IPS-NIHi7 (cell line): ENCODE data around the gene B4GALT5.

Source experiments
- DNase-seq: peaks from one replicate; pipeline ENCODE4 v3.0.0; 2012; ENCODE audit warnings: mixed read lengths; ENCODE audit errors: extremely low spot score

Gene B4GALT5

DNA sequence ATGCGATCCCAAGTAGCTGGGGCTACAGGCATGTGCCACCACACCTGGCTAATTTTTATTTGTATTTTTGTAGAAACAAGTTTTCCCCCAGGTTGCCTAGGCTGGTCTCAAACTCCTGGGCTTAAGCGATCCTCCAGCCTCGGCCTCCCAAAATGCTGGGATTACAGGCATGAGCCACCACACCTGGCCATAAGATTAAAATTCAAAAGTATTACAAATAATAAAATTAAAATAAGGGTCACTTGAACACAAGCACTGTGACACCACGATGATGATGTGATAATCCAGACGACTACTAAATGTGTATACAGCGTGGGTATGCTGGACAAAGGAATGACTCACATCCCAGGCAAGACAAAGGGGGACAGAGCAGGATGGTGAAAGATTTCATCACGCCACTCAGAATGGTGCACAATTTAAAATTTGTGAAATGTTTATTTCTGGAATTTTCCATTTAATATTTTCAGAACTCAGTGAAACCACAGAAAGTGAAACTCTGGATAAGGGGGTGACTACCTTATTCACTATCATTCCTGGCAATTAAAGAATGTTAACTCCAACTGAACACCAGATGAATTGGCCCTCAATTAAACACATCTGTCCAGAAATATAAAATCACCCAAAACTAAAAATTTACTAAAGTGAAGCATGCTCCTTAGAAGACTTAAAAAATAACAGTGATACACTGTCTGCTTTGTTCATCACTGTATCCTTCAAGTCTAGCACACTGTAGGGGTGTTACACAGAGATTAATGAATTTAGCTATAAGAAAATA is 13.1 kb downstream of the B4GALT5 start:
- no peak for DNase-seq

DNA sequence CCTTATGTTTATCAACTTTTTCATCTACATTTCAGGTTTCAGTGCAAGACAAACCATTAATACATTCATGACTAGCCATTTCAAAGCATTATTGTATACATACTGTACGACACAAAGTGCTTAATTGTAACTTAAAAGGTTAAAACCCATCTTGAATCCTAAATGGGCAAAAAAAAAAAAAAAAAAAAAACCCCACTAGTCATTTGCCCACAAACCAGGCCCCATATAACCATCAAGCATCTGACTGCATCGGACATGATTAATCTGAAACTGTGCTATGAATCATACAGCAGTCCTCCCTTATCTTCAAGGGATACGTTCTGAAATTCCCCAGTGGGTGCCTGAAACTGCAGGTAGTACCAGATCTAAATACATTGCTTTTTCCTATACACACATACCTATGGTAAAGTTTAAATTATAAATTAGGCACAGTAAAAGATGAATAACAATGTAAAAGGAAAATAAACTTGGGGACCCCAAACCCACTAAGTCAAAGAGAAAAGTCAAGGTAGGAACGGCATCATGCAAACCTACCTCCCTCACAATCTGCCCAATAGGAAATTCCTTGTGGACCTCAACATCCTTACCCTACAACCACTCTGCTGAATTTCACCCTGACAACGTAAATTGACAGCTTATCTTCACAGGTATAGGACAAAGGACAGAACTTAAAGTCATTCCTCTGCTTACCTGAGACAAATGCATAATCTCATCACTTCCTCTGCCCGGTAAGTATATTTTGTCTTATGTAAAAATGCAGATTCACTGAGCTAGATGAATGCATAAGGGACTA is 14.3 kb downstream of the B4GALT5 start:
- no peak for DNase-seq

DNA sequence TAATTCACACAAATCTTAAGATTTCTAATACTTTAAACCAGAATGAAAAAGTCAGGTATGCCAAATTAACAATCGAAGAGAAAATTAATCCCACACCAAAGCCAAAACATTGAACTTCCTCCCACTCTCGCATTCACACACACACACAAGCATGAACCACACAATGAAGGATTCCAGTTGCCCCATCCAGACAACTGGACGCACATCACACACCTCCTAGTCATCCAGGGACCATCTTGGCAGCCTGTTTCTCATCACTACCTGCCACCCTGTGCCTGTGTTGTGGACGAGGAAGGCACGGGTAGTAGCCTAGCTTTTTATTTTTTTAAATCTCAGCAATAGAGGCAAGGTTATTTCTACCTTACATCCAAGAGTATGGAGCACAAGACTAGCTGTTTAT is 15.2 kb downstream of the B4GALT5 start:
- no peak for DNase-seq

DNA sequence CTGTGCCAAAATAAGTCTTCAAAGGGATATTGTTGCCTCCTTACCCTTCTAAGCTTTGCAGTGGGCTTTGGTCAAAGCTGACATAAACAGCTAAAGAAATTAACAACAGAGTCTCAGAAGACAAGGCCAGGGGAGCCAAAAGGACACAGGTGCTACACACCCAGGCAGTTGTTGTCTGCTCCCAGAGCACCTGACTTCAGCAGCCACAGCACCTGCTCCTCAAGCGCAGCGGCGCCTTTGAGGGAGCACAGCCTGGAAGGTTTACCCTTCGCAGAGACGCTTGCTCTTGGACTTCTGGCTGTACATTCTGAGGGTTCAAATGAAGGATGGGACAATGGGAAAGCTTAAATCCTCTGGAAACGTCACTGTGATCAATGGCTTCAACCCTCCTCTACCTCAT is 16.6 kb downstream of the B4GALT5 start:
- no peak for DNase-seq

DNA sequence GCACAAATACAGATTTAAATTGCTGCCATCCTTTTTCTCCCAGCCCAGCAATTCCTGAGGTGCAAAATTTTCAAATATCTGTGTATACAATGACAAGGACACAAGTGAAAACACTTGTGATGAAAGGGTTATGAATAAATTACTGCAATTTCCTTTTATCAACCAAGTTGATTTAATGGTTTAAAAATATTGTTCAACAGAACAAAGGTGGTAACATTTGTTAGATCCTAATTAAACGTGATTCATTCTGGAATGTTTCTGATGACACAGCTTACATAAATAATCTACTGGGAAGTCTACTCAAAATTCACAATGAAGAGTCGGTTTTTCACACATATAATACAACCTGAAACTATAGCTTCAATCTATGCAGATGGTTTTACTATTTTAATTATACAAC is 17.1 kb downstream of the B4GALT5 start:
- DNase-seq: no peak

DNA sequence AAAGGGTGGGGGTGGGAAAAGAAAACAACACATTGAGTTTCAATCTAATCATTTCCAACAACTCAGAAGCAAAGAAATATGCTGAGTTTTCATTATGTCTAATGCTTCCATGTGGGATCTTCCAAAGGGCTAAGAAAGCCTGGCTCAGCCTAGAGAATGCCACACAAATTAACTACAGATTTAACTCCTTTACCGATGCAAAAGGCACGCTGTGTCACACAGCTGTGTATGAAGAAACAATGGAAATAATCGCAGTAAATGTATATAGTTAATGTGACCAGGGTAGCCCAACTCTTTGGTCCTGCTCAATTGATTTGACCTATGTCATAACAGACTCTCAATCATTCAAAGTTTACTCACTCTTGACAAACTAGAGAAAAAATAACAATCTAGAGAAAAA is 17.8 kb downstream of the B4GALT5 start:
- DNase-seq: no peak

DNA sequence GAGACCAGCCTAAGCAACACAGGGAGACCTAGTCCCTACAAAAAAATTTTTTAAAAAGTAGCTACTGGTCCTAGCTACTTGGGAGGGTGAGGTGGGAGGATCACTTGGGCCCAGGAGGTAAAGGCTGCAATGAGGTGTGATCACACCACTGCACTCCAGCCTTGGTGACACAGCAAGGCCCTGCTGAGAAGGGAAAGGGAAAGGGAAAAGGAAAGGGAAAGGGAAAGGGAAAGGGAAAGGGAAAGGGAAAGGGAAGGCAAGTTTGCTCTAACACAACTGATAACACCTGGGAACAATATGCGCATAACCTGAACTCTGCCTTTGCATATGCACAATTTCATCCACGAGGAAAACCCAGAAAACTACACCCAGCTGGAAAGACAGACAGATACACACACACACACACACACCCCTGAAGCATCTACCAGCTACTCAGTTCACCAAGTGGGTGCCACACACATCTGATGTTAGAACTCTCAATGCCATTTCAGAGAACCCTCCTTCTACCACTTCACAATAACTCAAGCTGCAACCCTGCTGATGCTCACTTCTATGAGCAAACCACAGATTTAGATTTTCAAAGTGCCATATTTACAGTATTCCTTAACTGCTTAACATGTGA is 19.1 kb downstream of the B4GALT5 start:
- DNase-seq: no peak

DNA sequence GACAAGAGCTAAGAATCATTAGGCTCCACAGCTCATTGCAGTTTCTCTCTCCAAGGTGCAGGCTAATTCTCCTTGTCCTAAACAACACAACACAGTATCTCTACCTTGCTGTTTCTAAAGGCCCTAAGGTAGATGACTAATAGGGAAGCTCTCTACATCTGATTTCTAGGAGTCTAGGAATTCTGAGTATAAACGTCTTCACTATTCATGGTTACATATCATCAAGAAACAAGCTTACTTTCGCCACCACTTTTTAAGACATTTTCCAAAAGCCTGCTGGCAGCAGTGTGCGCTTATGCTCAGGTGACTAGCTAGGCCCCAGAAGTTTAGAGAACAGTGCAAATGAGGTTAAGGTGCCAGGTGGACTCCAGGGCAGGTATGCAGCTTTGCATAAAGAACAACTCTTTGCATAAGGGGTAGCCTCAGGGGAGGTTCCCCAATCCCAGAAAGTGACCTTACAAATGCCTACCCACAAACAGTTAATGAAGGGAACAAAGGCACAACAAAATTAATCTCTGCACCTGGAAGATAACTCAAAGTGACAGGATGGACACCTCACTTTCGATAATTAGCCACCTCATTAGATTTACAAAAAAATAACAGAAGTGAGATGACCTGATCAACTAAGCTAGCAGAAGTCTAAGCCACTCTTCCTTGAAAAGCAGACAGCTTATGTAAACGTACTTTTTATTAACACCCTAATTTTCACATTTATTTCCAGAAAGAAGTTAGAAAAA is 20.1 kb downstream of the B4GALT5 start:
- DNase-seq: no peak

DNA sequence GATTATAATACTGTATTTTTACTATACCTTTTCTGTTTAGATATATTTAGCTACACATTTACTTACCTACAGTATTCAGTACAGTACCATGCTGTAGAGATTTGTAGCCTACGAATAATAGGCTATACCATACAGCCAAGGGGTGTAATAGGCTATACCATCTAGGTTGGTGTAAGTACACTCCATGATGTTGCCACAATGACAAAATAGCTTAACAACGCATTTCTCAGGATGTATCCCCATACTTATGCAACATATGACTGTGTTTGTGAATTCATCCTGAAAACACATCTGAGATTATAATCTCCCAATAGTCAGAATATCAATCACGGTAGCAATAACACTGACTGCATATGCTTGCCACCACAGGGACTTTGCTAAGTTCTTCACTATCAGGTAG is 20.7 kb downstream of the B4GALT5 start:
- no peak for DNase-seq

DNA sequence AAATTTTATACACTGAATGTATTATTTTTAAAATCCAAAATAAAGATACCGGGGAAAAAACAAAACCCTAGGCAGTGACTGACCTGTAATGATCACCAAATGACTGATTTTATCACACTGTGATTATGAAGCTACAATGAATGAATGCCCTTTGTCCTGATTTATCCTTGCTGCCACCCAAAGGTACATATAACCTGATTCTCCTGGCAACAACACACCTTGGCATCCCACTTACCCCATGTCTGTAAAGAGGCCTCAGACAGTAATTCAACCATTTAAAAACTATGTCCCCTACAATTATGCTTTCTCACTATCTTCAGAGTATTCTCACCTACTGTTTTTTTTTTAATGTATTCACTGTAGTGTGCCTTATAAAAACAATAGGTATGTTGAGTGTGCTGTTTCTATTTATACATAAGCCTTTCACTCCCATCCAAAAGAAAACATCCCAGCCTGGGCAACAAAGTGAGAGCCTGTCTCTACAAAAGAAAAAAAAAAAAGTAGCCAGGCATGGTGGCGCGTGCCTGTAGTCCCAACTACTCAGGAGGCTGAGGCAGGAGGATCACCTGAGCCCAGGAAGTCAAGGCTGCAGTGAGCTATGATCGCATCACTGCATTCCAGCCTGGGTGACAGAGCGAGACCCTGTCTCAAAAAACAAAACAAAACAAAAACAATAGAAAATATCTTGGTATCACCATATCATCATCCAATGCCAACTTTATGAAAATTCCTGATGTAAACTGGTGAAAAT is 21.7 kb downstream of the B4GALT5 start:
- DNase-seq: no peak

DNA sequence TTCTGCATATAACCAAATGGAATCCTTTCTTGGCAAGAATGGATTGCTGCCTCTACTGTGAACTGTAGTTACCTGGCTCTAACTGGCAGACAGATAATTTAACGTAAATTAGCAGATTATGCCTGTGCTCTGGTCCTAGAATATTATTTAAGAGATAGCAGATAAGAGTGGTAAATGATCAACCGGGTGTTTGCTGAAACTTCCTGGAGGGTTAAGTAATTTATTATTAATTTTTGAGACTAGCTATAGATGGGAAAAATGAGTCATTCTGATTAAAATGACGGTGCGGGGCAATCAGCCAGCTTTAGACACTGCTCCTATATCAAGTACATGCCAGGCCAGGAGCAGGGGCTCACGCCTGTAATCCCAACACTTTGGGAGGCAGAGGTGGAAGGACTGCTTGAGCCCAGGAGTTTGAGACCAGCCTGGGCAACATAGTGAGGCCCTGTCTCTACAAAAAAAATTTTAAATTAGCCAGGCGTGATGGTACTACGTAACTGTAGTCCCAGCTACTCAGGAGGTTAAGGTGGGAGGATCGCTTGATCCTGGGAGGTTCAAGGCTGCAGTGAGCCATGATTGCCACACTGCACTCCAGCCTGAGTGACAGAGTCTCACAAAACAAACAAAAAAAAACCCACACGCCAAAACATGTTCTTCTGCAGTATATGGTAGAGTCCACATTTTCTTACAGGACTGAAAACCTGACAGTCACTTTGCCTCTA is 22.6 kb downstream of the B4GALT5 start:
- no peak for DNase-seq

DNA sequence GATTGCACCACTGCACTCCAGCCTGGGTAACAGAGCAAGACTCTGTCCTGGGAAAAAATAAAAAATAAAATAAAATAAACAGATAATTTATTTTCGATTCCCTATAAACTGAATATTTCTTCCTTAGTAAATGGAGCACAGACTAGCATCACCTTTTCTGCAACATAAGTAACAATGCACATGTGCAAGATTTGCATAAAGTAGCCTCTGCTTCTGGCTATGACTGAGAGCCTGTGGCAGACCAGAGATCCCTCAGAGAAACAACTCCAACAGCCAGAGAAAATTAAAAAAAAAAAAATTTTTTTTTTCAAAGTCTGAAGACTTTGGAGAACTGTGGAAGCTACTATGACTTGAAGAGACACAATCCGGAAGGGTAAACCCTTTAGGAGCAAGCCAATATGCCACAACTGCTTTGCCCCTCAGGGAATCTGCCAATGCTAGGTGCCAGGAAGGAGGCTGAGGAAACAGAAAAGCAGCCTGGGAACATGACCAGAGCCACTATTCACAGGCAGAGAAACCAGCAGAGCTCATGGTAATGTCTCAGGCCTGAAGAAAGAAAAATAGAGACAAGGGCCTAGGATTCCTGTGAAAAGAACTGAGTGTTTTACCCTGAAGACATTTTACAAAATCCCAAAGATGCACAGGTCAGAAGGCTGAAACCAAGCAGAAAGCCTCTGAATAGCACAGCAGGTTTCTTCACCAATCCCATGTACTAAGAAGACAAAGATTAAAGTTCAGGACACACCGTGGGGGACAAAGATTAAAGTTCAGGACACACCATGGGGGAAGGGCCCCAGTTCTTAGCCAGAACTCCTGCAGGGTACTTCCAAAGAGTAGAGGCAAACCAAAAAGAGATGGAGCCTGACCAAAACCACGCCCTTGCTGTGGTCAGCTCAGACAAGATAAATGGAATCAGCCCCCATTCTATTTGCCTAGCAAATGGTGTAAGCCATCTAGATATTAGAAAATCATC is 25.8 kb downstream of the B4GALT5 start:
- no peak for DNase-seq

DNA sequence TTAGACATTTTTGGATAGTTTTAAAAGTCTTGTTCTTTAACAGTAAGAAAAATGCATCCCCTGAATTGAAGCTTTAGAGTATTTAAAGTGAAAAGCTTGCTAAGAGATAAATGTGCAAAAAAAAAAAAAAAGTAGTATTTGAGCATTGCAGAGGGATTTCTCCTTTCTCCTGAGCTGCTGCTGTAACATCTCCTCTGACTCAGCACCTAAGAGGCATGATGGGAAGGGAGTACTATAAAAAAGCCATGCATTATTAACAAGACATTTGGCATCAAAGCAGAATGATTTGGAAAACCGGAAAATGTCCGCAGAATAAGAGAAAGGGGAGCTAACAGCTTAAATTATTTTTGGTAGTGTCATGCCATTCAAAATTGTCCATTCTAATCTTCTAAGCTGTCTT is 27.9 kb downstream of the B4GALT5 start:
- no peak for DNase-seq

DNA sequence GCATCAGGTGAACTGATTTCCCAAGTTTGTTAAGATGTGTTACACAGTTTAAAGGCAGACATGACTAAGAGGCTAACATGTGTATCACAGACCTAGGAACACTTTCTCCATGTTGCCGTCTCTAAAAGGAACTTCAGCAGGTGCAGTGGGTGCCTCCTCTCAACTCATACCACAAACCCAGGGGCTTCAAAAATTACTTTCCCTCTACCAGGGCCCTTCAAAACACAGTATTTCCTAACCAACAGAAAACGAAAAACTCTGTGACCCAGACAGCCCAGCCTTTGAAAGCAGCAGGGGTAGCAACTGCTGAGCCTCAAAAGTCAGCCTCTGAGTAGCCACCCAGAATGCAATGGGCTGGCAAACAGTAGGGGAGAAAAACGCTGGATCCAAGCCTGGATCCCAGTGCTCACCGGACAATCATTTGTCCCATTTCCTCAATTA is 28.5 kb downstream of the B4GALT5 start:
- no peak for DNase-seq

DNA sequence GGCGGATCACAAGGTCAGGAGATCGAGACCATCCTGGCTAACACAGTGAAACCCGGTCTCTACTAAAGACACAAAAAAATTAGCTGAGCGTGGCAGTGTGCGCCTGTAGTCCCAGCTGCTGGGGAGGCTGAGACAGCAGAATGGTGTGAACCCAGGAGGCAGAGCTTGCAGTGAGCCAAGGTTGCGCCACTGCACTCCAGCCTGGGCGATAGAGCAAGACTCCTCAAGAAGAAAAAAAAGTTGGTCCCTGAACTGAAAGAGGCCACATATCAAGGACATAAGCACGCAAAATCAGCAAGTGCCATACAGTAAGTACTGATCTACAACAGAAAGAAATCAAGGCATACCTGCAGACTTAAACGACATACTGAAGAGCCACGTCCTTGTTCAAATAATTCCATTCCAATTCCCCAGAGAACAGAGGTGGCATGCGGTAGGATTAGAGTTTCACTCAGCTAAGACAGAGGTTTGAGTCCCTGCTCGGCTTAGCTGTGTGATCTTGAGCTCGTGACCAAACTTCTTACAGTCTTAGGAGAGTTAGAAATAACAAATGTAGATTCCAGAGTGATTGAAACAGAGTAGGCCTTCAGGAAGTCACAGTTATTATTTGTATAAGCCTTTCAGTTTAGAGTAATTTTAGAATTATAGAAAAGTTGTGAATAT is 29.2 kb downstream of the B4GALT5 start:
- no peak for DNase-seq

DNA sequence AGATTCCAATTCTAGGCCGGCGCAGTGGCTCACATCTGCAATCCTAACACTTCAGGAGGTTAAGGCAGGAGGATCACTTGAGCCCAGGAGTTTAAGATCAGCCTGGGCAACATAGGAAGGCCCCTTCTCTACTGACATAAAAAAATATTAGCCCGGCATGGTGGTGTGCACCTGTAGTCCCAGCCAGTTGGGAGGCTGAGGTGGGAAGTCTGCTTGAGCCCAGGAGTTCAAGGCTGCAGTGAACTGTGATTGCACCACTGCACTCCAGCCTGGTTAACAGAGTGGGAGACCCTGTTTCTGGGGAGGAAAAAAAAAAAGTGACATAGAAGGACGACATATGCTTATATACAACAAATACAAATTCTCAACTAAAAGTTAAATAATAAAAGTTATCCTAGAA is 30.9 kb downstream of the B4GALT5 start:
- no peak for DNase-seq

DNA sequence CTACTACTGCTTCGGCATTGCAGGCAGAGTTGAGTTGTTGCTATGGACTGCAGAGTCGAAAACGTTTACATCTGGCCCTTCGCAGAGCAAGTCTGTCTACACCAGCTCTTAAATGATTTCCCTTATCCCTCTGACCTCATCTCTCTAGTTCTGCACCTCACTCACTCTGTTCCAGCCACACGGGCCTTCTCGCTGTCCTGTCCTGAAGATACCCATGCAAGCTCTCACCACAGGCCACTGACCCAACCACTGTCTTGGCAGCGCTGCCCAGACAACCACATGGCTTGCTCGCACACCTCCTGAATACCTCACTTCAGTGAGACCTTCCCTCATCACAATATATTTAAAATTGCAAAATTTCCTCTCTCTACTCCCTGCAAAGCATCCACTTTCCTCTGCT is 31.4 kb downstream of the B4GALT5 start:
- DNase-seq: no peak

DNA sequence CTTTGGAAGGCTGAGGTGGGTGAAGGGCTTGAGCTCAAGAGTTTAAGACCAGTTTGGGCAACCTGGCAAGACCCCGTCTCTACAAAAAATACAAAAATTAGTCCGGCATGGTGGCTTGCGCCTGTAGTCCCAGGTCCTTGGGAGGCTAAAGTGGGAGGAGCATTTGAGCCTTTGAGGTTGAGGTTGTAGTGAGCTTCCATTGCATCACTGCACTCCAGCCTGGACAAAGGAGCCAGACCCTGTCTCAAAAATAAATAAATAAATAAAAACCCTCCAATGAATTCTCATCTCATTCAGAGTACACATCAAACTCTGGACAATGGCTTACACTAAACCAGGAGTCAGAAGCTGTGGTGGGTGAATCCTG is 31.8 kb downstream of the B4GALT5 start:
- DNase-seq: no peak

DNA sequence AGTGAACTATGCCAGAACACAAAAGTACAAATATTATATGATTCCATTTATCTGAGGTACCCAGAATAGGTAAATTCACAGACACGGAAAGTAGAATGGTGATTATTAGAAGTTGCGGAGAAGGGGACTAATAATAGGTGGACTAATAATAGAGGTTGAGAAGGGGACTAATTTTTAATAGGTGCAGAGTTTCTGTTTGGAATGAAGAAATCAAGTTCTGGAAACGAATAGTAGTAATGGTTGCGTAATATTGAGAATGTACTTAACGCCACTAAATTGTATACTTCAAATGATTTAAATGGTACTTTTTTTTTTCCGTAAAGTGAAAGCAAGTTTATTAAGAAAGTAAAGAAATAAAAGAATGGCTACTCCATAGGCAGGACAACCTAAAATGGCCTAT is 33.2 kb downstream of the B4GALT5 start:
- DNase-seq: no peak
